NCI-H2029 (cell line): Measurements from ENCODE around the gene BLOC1S4.

Experiments
- DNase-seq: peaks from one replicate; lab custom pipeline; 2025; lab: John Stamatoyannopoulos, UW

Gene BLOC1S4

GRCh38 chr4:6764976-6765620 is 49.1 kb downstream of the BLOC1S4 start:
- no peak for DNase-seq

- no peak for DNase-seq
Observed at GRCh38 chr4:6765703-6766102, 49.7 kb downstream of the BLOC1S4 start.
